H4 (cell line): ENCODE measurements around the gene ASMTL. TPM values are rescaled to one million over a fixed set of nuclear protein-coding genes. Genes with fewer than 3 reads are reported as not detected.
"Not testable (repeated sequence)": the region's sequence is repeated elsewhere in the genome, so short reads cannot be mapped to it uniquely, and the experiment has no call there.

Experiments used
- DNase-seq: peaks from one replicate; pipeline ENCODE4 v3.0.0-alpha.2; 2015; ENCODE audit warnings: low spot score
- total RNA-seq: library from RNA; depleted of rRNA; stranded (reverse); fragments of >200 nt; shearing (Covaris generic); gene quantifications from 2 replicates; pipeline ENCODE4 v1.2.3, GENCODE V29; 2014

The ASMTL gene
- total RNA-seq, 1 experiment from 2014 or later = 5.0 TPM

DNA sequence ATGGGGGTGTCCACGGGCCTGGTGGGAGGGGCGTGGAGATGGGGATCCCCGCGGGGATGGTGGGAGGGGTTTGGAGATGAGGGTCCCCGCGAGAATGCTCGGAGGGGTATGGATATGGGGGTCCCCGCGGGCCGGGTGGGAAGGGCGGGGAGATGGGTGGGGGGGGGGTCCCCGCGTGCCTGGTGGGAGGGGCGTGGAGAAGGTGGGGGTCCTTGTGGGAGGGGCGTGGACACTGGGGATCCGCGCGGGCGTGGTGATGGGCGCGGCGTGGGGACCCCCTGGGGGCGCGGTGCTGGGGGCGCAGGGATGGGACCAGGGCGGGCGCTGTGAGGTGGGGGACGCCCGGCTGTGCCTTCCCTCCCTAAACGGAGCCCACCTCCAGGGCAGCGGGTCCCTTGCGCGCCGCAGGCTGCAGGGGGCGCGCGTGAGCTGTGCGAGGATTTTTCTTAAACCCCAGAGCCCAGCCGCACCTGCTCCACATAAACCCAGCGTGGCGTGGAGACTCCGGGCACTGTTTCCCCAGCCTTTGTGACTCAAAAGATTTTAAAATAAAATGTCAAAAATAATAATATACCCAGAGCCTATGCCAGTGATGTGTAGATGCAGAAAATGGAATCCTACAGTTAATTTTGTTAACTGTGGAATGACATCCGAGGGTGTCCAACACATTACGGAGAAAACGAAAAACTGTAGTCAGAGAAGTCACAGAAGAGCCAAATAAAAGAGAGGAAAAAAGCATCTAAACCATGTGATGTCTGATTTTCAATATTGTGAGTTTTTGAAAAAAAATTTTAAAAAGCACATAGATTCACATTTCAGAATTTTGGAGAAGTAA, 1.5 kb upstream of the ASMTL start:
- DNase-seq = peak; percentile 75

DNA sequence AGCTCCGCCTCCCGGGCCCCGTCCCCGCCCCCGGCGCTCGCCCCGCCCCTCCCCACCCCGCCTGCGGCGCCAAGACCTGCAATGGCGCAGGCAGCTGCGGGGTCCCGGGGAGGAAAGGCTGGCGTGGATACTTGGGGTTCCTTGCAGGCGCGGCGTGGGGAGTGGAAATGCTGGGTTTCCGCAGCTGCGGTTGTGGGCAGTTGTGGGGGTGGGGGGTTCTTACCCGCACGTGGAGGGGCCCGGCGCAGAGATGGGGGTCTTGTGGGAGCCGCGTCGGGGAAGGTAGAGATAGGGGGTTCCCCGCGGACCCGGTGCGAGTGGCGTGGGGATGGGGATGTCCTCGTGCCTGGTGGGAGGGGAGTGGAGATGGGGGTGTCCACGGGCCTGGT, 680 bp upstream of the ASMTL start:
- no peak for DNase-seq

DNA sequence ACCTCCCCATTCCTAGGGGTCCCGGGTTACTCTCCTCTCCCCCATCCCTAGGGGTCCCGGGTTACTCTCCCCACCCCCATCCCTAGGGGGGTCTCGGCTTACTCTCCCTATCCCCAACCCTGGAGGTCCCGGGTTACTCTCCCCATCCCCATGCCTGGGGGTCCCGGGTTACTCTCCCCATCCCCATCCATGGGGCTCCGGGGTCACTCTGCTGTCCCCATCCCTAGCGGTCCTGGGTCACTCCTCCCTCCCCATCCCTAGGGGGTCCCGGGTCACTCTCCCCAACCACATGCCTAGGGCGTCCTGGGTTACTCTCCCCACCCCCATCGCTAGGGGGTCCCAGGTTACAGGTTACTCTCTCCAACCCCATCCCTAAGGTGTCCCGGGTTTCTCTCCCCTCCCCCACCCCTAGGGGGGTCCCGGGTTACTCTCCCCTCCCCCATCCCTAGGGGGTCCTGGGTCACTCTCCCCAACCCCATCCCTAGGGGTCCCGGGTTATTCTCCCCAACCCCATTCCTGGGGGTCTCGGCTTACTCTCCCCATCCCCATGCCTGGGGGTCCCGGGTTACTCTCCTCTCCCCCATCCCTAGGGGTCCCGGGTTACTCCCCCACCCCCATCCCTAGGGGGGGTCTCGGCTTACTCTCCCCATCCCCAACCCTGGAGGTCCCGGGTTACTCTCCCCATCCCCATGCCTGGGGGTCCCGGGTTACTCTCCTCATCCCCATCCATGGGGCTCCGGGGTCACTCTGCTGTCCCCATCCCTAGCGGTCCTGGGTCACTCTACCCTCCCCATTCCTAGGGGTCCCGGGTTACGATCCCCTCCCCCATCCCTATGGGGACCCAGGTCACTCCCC, 821 bp downstream of the ASMTL start:
- no peak for DNase-seq

DNA sequence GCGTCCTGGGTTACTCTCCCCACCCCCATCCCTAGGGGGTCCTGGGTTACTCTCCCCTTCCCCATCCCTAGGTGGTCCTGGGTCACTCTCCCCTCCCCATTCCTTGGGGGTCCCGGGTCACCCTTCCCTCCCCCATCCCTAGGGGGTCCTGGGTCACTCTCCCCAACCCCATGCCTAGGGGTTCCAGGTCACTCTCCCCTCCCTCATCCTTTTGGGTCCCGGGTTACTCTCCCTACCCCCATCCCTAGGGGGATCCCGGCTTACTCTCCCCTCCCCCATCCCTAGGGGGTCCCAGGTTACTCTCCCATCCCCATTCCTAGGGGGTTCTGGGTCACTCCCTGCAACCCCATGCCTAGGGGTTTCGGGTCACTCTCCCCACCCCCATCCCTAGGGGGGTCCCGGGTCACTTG, 1.5 kb downstream of the ASMTL start:
- no peak for DNase-seq

DNA sequence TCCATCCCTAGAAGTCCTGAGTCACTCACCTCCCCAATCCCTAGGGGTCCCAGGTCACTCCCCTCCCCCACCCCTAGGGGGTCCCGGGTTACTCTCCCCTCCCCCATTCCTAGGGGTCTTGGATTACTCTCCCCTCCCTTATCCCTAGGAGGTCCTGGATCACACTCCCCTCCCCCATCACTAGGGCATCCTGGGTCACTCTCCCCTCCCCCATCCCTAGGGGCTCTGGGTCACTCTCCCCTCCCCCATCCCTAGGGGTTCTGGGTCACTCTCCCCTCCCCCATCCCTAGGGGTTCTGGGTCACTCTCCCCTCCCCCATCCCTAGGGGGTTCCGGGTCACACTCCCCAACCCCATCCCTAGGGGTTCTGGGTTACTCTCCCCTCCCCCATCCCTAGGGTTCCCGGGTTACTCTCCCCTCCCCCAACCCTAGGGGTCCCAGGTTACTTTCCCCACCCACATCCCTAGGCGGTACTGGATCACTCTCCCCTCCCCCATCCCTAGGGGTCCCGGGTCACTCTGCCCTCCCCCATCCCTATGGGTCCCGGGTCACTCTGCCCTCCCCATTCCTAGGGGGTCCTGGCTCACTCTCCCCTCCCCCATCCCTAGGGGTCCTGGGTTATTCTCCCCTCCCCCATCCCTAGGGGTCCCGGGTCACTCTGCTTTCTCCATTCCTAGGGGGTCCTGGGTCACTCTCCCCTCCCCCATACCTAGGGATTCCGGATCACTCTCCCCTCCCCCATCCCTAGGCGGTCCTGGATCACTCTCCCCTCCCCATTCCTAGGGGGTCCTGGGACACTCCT, 2.1 kb downstream of the ASMTL start:
- no peak for DNase-seq

DNA sequence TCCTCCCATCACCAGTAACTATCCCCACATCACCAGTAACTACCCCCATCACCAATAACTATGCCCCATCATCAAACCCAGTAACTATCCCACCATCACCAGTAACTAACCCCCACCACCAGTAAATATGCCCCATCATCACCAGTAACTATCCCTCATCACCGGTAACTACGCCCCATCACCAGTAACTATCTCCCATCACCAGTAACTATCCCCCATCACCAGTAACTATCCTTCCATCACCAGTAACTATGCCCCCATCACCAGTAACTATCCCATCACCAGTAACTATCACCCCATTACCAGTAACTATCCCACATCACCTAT, 2.9 kb downstream of the ASMTL start:
- no peak for DNase-seq

DNA sequence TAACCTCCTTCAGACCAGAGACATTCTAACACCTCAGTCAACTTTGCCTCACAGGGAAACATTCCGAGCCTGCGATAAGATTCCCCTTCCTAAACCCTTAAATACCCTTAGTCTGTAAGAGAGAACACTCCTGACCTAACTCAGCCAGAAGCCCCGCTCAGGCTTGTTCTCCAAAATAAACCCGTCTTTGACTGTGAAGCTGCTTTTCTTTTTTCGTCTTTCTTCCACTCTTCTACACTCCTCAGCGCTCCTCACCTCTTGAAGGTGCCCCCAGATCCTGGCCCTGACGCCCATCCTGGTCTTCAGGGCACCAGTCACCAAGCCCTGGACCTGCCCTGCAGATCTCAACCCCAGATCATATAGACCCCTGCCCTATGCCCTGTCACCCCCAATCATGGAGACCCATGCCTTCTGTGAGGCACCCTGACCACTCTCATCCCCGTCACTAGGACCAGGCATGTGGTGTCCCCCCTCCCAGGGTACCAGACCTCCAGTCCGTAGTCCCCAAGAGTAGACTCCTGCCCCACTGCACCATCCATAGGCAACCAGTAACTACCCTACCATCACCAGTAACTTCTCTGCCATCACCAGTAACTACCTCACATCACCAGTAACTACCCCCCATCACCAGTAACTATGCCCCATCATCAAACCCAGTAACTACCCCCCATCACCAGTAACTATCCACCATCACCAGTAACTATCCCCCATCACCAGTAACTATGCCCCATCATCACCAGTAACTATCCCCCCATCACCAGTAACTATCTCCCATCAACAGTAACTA, 3.5 kb downstream of the ASMTL start:
- DNase-seq = no peak

DNA sequence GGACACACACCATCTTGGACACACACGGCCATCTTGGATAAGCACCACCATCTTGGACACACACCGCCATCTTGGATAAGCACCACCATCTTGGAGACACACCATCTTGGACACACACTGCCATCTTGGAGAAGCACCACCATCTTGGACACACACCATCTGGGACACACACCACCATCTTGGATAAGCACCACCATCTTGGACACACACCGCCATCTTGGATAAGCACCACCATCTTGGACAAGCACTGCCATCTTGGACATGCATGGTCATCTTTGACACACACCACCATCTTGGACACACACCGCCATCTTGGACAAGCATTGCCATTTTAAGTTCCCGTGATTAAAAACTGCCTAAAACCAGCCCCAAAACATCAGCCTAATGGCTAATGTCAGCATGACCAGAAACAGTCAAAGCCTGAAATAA, 4.1 kb downstream of the ASMTL start:
- DNase-seq = not testable (repeated sequence)

DNA sequence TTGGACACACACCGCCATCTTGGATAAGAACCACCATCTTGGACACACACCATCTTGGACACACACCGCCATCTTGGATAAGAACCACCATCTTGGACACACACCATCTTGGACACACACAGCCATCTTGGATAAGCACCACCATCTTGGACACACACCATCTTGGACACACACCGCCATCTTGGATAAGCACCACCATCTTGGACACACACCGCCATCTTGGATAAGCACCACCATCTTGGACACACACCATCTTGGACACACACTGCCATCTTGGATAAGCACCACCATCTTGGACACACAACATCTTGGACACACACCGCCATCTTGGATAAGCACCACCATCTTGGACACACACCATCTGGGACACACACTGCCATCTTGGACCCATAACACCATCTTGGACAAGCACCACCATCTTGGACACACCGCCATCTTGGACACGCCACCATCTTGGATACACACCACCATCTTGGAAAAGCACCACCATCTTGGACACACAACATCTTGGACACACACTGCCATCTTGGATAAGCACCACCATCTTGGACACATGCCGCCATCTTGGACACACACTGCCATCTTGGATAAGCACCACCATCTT, 4.6 kb downstream of the ASMTL start:
- not testable (repeated sequence) for DNase-seq

DNA sequence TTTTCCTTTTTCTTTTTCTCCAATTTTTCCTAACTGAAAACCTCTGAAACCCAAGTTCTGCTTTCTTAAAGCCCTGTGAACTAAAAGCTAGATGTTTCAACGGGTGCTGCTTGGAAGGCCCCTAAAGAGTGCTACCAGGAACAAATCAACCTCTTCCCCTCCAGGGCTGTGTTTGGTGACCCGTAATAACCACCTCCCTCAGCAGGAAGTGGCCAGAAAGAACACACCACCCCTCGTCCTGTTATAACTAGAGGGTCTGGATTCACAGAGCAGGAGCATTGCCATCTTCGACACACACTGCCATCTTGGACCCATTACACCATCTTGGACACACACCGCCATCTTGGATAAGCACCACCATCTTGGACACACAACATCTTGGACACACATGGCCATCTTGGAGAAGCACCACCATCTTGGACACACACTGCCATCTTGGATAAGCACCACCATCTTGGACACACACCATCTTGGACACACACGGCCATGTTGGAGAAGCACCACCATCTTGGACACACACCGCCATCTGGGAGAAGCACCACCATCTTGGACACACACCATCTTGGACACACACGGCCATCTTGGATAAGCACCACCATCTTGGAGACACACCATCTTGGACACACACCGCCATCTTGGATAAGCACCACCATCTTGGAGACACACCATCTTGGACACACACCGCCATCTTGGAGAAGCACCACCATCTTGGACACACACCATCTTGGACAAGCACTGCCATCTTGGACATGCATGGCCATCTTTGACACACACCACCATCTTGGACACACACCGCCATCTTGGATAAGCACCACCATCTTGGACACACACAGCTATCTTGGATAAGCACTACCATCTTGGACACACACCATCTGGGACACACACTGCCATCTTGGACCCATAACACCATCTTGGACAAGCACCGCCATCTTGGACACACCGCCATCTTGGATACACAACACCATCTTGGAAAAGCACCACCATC, 5.4 kb downstream of the ASMTL start:
- not testable (repeated sequence) for DNase-seq

DNA sequence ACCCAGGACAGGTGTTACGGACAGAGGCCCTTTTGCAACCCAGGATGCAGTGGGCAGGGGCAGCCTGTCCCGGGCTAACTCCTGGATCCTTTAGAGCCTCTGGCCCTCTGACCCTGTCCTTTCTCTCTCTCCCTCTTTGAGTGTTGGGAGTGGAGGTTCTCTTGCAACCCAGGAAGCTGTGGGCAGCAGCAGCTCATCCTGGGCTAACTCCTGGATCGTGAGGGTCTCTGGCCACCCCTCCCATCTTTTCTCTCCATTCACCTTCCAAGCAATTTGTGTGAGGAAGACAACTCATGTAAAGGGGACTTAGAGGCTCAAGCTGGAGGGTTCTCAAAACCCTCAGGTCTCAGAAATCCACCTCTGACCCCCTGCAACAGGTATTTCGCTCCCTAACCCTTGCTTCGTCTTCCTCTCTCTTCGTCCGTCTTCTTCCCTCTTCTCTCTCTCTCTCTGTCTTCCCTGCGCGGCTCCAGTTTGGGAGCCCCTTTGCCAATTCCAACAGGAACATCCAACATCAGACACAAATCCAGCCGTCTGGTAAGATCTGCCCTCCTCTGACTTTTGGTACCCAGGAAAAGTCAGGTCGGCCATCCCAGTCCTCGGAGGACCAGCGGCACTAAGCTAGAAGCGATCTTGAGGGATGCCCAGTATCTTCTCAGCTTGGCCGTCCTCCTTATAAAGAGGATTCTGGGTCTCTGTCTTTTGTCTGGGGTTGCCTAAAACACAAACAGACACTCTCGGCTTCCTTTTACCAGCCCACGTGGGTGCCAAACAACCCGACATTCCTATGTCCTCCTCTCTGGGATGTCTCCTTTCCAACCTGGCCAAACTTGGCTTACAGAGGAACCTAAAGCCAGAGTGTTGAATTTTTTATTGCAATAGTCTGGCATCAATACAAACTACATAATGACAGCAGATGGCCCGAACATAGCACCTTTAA, 7.9 kb downstream of the ASMTL start:
- DNase-seq = no peak

DNA sequence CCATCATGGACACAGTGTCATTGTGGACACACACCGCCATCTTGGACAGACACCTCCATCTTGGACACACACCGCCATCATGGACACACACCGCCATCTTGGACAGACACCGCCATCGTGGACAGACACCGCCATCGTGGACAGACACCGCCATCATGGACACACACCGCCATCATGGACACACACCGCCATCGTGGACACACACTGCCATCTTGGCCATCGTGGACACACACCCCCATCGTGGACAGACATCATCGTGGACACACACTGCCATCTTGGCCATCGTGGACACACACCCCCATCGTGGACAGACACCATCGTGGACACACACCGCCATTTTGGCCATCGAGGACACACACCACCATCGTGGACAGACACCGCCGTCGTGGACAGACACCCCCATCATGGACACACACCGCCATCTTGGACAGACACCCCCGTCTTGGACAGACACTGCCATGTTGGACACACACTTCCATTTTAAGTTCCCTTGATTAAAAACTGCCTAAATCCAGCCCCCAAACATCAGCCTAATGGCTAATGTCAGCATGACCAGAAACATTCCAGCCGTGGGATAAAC, 9.1 kb downstream of the ASMTL start:
- DNase-seq = no peak

DNA sequence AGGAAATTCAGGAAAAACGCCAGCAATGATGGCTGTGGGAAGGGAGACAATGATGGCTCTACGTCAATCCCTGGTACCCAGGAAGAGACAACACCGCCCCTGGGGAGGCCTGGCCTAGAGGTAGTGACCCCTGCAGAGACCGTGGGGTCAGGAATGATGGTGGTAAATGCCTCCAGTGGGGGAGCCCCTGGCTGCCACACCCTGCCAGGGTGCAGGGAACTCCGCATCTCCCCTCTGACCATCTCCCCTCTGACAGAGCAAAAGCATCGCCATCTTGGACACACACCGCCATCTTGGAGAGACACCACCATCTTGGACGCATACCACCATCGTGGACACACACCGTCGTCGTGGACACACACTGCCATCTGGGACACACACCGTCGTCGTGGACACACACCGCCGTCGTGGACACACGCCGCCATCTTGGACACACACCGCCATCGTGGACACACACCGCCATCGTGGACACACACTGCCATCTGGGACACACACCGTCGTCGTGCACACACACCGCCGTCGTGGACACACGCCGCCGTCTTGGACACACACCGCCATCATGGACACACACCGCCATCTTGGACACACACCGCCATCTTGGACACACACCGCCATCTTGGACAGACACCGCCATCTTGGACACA, 9.9 kb downstream of the ASMTL start:
- no peak for DNase-seq

DNA sequence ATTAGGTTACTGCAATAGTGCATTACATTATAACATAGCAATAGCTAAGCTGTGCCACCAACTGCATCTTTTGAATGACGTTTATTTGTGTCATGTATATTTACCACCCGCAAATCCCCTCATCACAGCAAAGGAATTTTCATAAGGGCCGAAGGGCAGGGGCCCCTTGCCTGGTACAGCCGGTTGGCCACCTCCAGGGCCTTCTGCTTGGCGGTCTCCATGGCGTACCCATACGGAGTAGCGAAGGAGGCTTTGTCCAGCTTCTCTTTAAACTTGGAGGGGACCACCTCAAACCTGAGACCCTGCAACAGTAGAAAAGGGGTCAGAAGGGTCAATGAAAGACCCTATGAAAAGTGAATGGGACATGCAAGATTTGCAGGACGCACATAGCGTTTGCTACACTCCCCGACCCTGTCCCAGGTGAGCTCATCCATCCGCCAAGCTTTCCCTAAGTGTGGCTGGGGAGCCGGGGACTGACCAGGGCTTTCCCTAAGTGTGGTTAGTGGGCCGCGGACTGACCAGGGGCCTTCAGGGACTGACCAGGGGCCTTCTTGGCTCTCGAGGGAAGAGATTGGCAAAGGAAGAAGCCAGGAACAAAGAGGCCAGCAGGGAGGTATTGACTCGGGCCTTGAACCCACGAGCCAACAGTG, 10.6 kb downstream of the ASMTL start:
- no peak for DNase-seq

DNA sequence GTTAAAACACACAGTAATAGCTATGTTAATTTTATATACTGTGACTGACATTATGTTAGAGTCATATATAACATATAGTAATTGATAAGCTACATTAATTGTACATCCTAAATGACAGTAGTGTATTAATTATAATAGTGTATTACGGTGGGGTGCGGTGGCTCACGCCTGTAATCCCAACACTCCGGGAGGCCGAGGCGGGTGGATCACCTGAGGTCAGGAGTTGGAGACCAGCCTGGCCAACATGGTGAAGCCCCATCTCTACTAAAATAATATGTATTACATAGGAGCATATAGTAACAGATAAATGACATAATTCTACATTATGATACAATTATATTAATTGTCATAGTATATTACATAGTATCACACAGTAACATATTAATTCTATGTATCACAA, 12.2 kb downstream of the ASMTL start:
- no peak for DNase-seq

DNA sequence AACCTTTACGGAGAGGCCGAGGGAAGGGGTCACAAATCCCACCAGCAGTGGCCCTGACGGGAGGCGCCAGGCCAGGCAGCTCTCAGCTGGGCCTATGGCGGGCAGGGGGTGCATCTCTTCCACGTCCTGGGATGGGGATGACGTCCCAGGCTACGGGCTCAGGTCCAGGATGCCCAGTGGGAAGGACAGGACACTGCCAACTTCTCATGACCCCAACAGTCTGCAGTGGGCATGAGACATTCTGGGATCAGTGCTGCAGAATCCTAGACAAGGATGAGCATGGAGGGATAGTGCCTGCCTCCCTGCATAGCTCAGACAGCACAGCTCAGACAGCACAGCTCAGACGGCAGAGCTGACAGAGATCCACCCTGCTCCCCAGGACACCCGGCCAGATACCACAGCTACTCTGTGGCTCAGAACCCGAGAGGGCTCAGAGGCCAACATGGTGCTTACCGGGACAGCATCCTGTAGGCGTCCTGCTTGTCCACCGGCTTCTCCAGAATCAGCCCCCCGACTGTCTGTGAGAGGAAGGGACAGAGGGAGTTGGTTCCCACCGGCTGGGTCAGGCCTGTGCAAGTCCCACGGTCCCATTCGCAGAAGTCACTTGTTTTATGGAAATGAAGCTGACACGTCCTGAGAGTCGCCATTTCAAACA, 17.3 kb downstream of the ASMTL start:
- DNase-seq = no peak

DNA sequence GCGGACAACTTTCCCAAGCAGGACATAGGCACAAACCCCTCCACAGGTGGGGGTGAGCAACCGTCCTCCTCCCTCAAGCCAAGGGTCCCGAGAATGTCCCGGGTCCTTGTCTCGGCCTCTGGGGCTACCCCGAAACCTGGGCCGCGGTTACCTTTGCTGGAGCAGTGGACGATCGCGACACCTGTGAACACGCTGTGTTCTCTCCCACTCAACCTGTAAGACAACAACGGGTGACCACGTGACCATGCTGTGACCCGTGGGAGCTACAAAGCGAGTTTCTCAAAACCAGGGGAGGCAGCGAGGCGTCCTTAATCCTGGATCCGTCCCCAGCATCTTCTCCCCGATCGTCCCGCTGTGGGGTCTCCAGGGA, 17.9 kb downstream of the ASMTL start:
- no peak for DNase-seq
